ENCODE data around the gene IL34.

Gene IL34

DNA sequence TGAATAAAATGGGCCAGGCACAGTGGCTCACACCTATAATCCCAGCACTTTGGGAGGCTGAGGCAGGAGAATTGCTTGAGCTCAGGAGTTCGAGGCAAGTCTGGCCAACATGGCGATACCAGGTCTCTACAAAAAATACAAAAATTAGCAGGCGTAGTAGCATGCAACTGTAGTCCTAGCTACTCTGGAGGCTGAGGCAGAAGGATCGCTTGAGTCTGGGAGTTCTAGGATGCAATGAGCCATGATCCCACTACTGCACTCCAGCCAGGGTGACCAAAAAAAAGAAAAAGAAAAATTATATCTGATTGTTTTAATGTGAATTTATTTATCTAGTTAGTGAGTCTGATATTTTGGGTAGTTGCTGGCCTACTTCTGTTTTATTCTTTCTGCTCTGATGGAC lies 7.0 kb downstream of the IL34 start:
- POLR2A ChIA-PET: interaction anchor here (1.0 kb wide), 3 partner anchors 9 to 307 kb away, joined by 3 to 6 read pairs (median 3); partner anchors contain the start of gene DDX19A
- CTCF ChIA-PET: interaction anchor here (0.6 to 1.6 kb wide), 8 partner anchors 14 to 1727 kb away, joined by 3 to 4 read pairs (median 3); no protein-coding TSS in a partner anchor
- no peak for DNase-seq (ENCODE audit: extremely low spot score)
- TF ChIP-seq NFRKB (IDR thresholded peaks at IDR 0.05) (no peak), FOXA1 (IDR thresholded peaks at IDR 0.05) (no peak)

DNA sequence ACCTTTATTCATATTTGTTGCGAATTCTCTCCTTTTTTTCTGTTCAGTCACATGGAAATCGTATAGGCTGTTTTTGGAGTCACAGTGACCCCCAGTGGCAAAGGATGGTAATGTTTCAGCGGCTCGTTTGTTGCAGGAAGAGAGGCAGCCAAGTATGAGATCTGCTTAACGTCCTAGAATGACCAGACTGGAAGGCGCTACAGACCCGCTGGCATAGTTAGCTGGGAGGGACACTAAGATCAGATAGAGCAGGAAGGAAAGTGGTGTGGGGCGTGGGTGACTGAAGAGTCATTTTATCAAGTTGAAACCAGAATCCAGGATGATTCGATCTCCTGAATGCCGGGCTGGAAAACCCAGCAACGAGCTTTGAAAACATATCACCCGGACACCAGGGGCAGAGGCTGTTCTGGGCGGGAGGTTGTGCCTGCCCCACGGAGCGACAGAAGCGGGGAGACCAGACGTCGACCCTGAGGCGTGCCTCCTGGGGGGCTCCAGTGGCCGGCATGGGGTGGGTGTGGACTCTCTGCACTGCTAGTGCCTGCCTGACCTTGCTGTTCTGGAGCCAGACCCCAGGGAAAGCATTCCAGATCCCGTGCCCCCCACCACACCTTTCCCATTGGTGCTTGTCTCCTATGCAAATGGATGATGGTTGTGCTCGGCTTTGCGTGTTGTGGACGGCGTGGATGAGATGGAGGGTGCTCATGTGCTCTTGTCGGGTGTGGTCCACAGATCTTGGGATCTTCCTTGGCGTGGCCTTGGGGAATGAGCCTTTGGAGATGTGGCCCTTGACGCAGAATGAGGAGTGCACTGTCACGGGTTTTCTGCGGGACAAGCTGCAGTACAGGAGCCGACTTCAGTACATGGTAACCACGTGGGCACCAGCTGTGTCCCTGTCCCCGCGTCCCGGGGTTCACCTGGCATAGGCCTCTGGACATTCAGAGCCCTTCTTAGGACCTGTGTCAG lies 7.7 kb downstream of the IL34 start:
- TF ChIP-seq CTBP1 (IDR thresholded peaks at IDR 0.05; ENCODE audit: borderline replicate concordance) (no peak), FOXA1 (IDR thresholded peaks at IDR 0.05) (no peak), ELF4 (IDR thresholded peaks at IDR 0.05) (no peak), SUZ12 (IDR thresholded peaks at IDR 0.05) (no peak), L3MBTL2 (conservative IDR thresholded peaks at IDR 0.05) (no peak), LEF1 (IDR thresholded peaks at IDR 0.05; ENCODE audit: borderline replicate concordance) (no peak), NFRKB (IDR thresholded peaks at IDR 0.05) (no peak), ZNF384 (IDR thresholded peaks at IDR 0.05) (no peak; the same call in 1 of the 2 replicates), FOXK2 (IDR thresholded peaks at IDR 0.05) (no peak), ARNT (IDR thresholded peaks at IDR 0.05) (no peak), BHLHE40 (IDR thresholded peaks at IDR 0.05; ENCODE audit: borderline replicate concordance) (no peak), SP1 (IDR thresholded peaks at IDR 0.05) (no peak), HDGF (IDR thresholded peaks at IDR 0.05; ENCODE audit: borderline replicate concordance) (no peak), TARDBP (IDR thresholded peaks at IDR 0.05) (no peak), FOXM1 (IDR thresholded peaks at IDR 0.05; ENCODE audit: borderline replicate concordance) (no peak)
- POLR2A ChIA-PET: interaction anchor here (1.0 kb wide), 3 partner anchors 8 to 308 kb away, joined by 3 to 6 read pairs (median 3); partner anchors contain the start of gene DDX19A
- peak; percentile 76 for DNase-seq (ENCODE audit: extremely low spot score)
- CTCF ChIA-PET: interaction anchor here (0.6 to 1.6 kb wide), 7 partner anchors 103 to 1726 kb away, joined by 3 to 4 read pairs (median 4); no protein-coding TSS in a partner anchor

DNA sequence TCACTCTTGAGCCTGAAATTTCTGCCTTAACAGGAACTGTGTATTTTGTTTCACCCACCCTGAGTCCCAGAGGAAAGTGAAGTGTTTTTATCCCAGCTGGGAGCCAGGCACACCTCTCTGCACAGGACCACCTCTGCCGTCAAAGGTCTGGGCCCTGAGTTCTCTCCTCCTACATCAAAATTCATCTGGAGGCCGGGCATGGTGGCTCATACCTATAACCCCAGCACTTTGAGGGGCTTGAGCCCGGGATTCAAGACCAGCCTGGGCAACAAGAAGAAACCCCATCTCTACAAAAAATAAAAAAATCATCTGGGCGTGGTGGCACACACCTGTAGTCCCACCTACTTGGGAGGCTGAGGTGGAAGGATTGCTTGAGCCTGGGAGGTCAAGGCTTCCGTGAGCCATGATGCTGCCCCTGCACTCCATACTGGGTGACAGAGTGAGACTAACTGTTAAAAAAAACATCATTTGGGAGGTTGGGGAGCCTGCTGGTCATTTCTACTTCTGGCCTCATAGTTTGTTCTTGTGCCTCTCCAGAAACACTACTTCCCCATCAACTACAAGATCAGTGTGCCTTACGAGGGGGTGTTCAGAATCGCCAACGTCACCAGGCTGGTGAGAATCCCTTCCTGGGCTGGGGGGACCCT lies 9.8 kb downstream of the IL34 start:
- TF ChIP-seq HDGF (IDR thresholded peaks at IDR 0.05; ENCODE audit: borderline replicate concordance) (no peak), ELF4 (IDR thresholded peaks at IDR 0.05) (no peak), L3MBTL2 (conservative IDR thresholded peaks at IDR 0.05) (no peak), TARDBP (IDR thresholded peaks at IDR 0.05) (no peak), LEF1 (IDR thresholded peaks at IDR 0.05; ENCODE audit: borderline replicate concordance) (no peak), FOXA1 (IDR thresholded peaks at IDR 0.05) (no peak), SUZ12 (IDR thresholded peaks at IDR 0.05) (no peak), ZNF384 (IDR thresholded peaks at IDR 0.05) (no peak), BHLHE40 (IDR thresholded peaks at IDR 0.05; ENCODE audit: borderline replicate concordance) (no peak), CTBP1 (IDR thresholded peaks at IDR 0.05; ENCODE audit: borderline replicate concordance) (no peak), ARNT (IDR thresholded peaks at IDR 0.05) (no peak), FOXM1 (IDR thresholded peaks at IDR 0.05; ENCODE audit: borderline replicate concordance) (no peak), SP1 (IDR thresholded peaks at IDR 0.05) (no peak), NFRKB (IDR thresholded peaks at IDR 0.05) (no peak)
- TF ChIP-seq, protein P1, sequence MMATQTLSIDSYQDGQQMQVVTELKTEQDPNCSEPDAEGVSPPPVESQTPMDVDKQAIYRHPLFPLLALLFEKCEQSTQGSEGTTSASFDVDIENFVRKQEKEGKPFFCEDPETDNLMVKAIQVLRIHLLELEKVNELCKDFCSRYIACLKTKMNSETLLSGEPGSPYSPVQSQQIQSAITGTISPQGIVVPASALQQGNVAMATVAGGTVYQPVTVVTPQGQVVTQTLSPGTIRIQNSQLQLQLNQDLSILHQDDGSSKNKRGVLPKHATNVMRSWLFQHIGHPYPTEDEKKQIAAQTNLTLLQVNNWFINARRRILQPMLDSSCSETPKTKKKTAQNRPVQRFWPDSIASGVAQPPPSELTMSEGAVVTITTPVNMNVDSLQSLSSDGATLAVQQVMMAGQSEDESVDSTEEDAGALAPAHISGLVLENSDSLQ (IDR thresholded peaks at IDR 0.05): no peak
- no peak for DNase-seq (ENCODE audit: extremely low spot score)
- POLR2A ChIA-PET: no interaction called here
- CTCF ChIA-PET: no interaction called here

DNA sequence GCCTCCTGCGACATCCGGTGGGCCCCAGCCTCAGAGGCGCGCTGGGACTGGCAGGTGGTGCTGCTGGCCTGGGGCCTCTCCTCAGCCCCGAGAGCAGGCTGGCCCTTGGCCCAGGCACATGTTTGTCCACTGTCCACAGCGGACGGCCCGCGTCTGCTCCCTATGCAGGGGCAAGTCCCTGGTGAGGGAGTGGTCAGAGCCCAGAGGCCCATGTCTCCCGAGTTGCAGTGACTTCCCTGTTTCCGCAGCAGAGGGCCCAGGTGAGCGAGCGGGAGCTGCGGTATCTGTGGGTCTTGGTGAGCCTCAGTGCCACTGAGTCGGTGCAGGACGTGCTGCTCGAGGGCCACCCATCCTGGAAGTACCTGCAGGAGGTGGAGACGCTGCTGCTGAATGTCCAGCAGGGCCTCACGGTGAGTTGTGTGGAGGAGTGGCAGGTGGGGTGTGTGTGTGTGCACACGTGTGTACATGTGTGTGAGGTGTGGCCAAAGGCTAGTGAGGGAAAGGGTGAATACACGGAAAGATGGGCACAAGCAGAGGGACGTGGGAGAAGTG lies 10.4 kb downstream of the IL34 start:
- TF ChIP-seq LEF1 (IDR thresholded peaks at IDR 0.05; ENCODE audit: borderline replicate concordance): no peak
- no peak for TF ChIP-seq L3MBTL2 (conservative IDR thresholded peaks at IDR 0.05)
- TF ChIP-seq SP1 (IDR thresholded peaks at IDR 0.05): no peak
- TF ChIP-seq SUZ12 (IDR thresholded peaks at IDR 0.05): no peak
- no peak for TF ChIP-seq BHLHE40 (IDR thresholded peaks at IDR 0.05; ENCODE audit: borderline replicate concordance)
- no peak for TF ChIP-seq TARDBP (IDR thresholded peaks at IDR 0.05)
- TF ChIP-seq, protein P1 (IDR thresholded peaks at IDR 0.05): no peak
- no peak for TF ChIP-seq FOXM1 (IDR thresholded peaks at IDR 0.05; ENCODE audit: borderline replicate concordance)
- no peak for TF ChIP-seq ARNT (IDR thresholded peaks at IDR 0.05)
- no peak for TF ChIP-seq NFRKB (IDR thresholded peaks at IDR 0.05)
- TF ChIP-seq CTBP1 (IDR thresholded peaks at IDR 0.05; ENCODE audit: borderline replicate concordance): no peak
- TF ChIP-seq ELF4 (IDR thresholded peaks at IDR 0.05): no peak
- no peak for TF ChIP-seq FOXK2 (IDR thresholded peaks at IDR 0.05)
- no peak for TF ChIP-seq HDGF (IDR thresholded peaks at IDR 0.05; ENCODE audit: borderline replicate concordance)
- no peak for TF ChIP-seq ZNF384 (IDR thresholded peaks at IDR 0.05)
- no peak for TF ChIP-seq FOXA1 (IDR thresholded peaks at IDR 0.05)
- POLR2A ChIA-PET: no interaction called here
- CTCF ChIA-PET: no interaction called here
- DNase-seq (ENCODE audit: extremely low spot score): no peak

DNA sequence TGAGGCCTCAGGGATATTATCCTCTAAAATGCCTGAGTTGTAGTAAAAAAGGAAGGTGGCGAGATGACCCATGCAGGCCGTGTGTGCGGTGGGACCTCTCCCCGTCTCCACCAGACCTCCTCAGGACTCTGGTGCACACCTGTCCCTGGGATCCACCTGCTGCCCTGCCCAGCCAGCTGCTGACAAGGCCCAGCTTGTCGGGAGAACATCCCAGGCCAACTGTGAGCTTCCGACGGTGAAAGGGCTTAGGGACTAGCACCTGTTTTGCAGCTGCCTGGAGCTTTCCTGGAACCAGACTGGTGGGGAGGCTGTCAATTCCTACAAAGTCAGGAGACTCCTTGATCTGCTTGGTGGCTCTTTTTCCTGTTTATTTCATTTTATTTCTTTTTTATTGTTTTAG lies 11.6 kb downstream of the IL34 start:
- no peak for DNase-seq (ENCODE audit: extremely low spot score)
- ChIA-PET POLR2A (no interaction called here), CTCF (no interaction called here)
- TF ChIP-seq LEF1 (IDR thresholded peaks at IDR 0.05; ENCODE audit: borderline replicate concordance): no peak
- TF ChIP-seq FOXM1 (IDR thresholded peaks at IDR 0.05; ENCODE audit: borderline replicate concordance): no peak
- TF ChIP-seq BHLHE40 (IDR thresholded peaks at IDR 0.05; ENCODE audit: borderline replicate concordance): no peak
- TF ChIP-seq, protein P1 (IDR thresholded peaks at IDR 0.05): no peak
- no peak for TF ChIP-seq CTBP1 (IDR thresholded peaks at IDR 0.05; ENCODE audit: borderline replicate concordance)
- TF ChIP-seq ELF4 (IDR thresholded peaks at IDR 0.05): no peak
- TF ChIP-seq FOXA1 (IDR thresholded peaks at IDR 0.05): no peak
- no peak for TF ChIP-seq NFRKB (IDR thresholded peaks at IDR 0.05)
- no peak for TF ChIP-seq SP1 (IDR thresholded peaks at IDR 0.05)
- TF ChIP-seq SUZ12 (IDR thresholded peaks at IDR 0.05): no peak
- TF ChIP-seq TARDBP (IDR thresholded peaks at IDR 0.05): no peak
- no peak for TF ChIP-seq HDGF (IDR thresholded peaks at IDR 0.05; ENCODE audit: borderline replicate concordance)
